Measurements from ENCODE around the gene FAM241B. TPM values are rescaled to one million over a fixed set of nuclear protein-coding genes. Genes with fewer than 3 reads are reported as not detected.

Gene FAM241B, protein sequence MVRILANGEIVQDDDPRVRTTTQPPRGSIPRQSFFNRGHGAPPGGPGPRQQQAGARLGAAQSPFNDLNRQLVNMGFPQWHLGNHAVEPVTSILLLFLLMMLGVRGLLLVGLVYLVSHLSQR
- not detected for total RNA-seq

DNA sequence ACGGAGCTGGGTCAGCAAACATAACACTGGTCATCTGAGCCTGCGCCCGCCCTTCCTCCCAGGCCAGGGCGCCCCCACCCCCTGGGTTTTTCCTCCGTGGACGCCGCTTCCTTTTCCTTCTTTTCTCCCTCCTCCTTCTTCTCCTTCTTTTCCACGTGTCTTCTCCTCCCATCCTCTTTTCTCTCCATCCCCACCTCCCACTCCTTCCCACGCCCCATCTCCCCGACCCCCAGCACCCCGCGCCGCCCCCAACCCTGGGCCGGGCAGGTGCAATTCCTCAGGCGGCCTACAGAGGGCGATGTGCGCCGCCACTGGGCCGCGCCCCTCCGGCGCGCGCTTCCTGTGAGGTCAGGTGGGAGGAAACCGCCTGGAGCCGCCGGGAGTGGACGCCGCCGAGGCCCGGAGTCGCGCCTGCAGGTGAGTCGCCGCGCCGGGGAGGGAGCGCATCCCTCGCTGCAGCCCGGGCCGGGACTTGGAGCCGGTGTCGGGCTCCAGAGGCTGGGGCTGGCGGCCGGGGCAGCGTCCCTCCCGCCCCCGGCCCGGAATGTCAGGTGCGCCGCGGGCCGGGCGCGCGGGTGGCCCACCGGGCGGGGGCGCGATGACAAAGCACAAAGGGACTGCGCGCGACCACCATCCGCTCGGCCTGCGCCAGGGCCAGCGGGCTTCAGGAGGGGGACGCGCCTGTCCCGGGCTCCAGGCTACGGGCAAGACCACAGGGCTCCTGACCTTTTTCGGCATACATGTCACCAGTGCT lies at the start of gene FAM241B:
TSS of gene FAM241B (plus strand) at position 351 of the 754 bp plus-strand sequence. CDS start 1,497 bp downstream, outside the sequence.
- no peak within 1 kb of the TSS for H3K27ac ChIP-seq (ENCODE audit: low read depth, low read length)
- H3K9ac ChIP-seq (ENCODE audit: low read depth in 1 of 3, low read length in 3 of 3): peak within 1 kb of the TSS in 2 of 3 donors; percentile 50 to 74

DNA sequence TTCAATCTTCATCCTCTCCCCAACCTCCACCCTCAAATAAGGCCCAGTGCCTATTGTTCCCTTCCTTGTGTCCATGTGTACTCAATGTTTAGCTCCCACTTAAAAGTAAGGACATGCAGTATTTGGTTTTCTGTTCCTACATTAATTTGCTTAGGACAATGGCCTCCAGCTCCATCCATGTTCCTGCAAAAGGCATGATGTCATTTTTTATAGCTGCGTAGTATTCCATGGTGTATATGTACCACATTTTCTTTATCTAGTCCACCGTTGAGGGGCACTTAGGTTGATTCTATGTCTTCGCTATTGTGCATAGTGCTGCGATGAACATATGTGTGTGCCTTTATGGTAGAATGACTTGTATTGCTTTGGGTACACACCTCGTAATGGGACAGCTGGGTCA lies 49.6 kb upstream of the FAM241B start:
- Histone ChIP-seq H3K27ac (ENCODE audit: low read depth, low read length) (no peak overlapping the region), H3K4me3 (ENCODE audit: low read length in 3 of 3) (no peak overlapping the region), H3K9ac (ENCODE audit: low read depth in 1 of 3, low read length in 3 of 3) (no peak overlapping the region), H3K36me3 (ENCODE audit: control insufficient read depth in 3 of 3, insufficient read depth in 3 of 3, low read length in 3 of 3) (no peaks in the 10 kb centered on the region), H3K27me3 (ENCODE audit: control insufficient read depth in 3 of 3, insufficient read depth in 3 of 3, low read length in 3 of 3) (peaks cover 52 to 57% (median 54%) of the 10 kb centered on the region in 3 donors), H3K4me1 (ENCODE audit: control insufficient read depth in 3 of 3, insufficient read depth in 3 of 3, low read length in 3 of 3) (no peaks in the 10 kb centered on the region), H3K9me3 (ENCODE audit: control insufficient read depth in 3 of 3, low read length in 3 of 3) (no peaks in the 10 kb centered on the region)

More for the DNA sequence above, at the start of gene FAM241B:
- Histone ChIP-seq H3K27me3 (ENCODE audit: control insufficient read depth in 3 of 3, insufficient read depth in 3 of 3, low read length in 3 of 3) (peaks cover 0 to 15% (median 13%) of the 10 kb centered on the region in 3 donors), H3K9me3 (ENCODE audit: control insufficient read depth in 3 of 3, low read length in 3 of 3) (no peaks in the 10 kb centered on the region), H3K4me1 (ENCODE audit: control insufficient read depth in 3 of 3, insufficient read depth in 3 of 3, low read length in 3 of 3) (peaks cover 4 to 12% (median 7%) of the 10 kb centered on the region in 3 donors), H3K36me3 (ENCODE audit: control insufficient read depth in 3 of 3, insufficient read depth in 3 of 3, low read length in 3 of 3) (peaks cover 0 to 4% (median 2%) of the 10 kb centered on the region in 3 donors), H3K4me3 (ENCODE audit: low read length in 3 of 3) (peak within 1 kb of the TSS in 2 of 3 donors; percentile 59 to 71)

DNA sequence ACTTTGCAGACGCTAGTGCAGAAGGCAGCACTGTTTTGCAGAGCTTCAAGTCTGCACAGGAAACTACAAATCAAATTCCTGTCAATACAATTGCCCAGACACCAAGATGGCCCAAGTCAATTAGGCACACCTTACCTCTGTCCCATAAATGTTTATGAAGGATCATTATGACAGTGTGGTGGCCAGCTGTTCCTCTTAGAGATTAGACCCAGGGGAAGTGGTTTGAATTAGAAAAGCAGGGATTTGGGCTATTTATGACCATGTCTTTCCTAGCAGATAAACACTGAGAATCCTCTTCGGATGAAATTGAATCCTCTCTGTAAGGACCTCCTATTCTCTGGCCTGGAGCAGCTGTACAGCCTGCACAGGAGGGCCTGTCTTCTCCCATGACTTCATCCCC lies 46.9 kb upstream of the FAM241B start:
- Histone ChIP-seq H3K27ac (ENCODE audit: low read depth, low read length) (no peak overlapping the region), H3K36me3 (ENCODE audit: control insufficient read depth in 3 of 3, insufficient read depth in 3 of 3, low read length in 3 of 3) (no peaks in the 10 kb centered on the region), H3K4me3 (ENCODE audit: low read length in 3 of 3) (no peak overlapping the region), H3K9me3 (ENCODE audit: control insufficient read depth in 3 of 3, low read length in 3 of 3) (no peaks in the 10 kb centered on the region), H3K4me1 (ENCODE audit: control insufficient read depth in 3 of 3, insufficient read depth in 3 of 3, low read length in 3 of 3) (no peaks in the 10 kb centered on the region), H3K27me3 (ENCODE audit: control insufficient read depth in 3 of 3, insufficient read depth in 3 of 3, low read length in 3 of 3) (peaks cover 28 to 30% (median 30%) of the 10 kb centered on the region in 3 donors), H3K9ac (ENCODE audit: low read depth in 1 of 3, low read length in 3 of 3) (no peak overlapping the region)

GRCh38 chr10:69584624-69585023 lies 45.4 kb upstream of the FAM241B start:
- Histone ChIP-seq H3K4me1 (ENCODE audit: control insufficient read depth in 3 of 3, insufficient read depth in 3 of 3, low read length in 3 of 3) (no peaks in the 10 kb centered on the region), H3K27ac (ENCODE audit: low read depth, low read length) (no peak overlapping the region), H3K9ac (ENCODE audit: low read depth in 1 of 3, low read length in 3 of 3) (no peak overlapping the region), H3K4me3 (ENCODE audit: low read length in 3 of 3) (no peak overlapping the region), H3K9me3 (ENCODE audit: control insufficient read depth in 3 of 3, low read length in 3 of 3) (no peaks in the 10 kb centered on the region), H3K36me3 (ENCODE audit: control insufficient read depth in 3 of 3, insufficient read depth in 3 of 3, low read length in 3 of 3) (no peaks in the 10 kb centered on the region), H3K27me3 (ENCODE audit: control insufficient read depth in 3 of 3, insufficient read depth in 3 of 3, low read length in 3 of 3) (peaks cover 13 to 16% (median 15%) of the 10 kb centered on the region in 3 donors)

DNA sequence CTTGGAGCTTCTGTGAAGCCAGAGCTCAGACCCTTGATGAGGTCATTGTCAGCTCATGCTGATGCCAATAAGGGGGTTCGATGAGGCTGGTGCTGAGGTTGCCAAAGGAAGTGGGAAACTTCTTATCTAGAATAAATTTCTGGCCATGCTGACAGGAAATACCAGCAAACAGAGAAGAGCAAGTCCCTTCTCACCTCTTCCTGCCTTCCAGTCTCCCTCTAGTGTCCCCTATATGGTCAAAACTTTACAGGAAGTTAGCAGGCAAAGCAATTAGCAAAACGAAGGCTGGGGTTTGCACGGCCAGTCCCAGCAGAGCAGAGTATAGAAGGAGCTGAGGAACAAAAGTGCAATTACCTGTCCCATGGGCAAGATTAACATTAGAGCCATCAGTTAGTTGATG lies 41.7 kb upstream of the FAM241B start:
- Histone ChIP-seq H3K9me3 (ENCODE audit: control insufficient read depth in 3 of 3, low read length in 3 of 3) (no peaks in the 10 kb centered on the region), H3K36me3 (ENCODE audit: control insufficient read depth in 3 of 3, insufficient read depth in 3 of 3, low read length in 3 of 3) (no peaks in the 10 kb centered on the region), H3K27ac (ENCODE audit: low read depth, low read length) (no peak overlapping the region), H3K9ac (ENCODE audit: low read depth in 1 of 3, low read length in 3 of 3) (no peak overlapping the region), H3K4me3 (ENCODE audit: low read length in 3 of 3) (no peak overlapping the region), H3K4me1 (ENCODE audit: control insufficient read depth in 3 of 3, insufficient read depth in 3 of 3, low read length in 3 of 3) (no peaks in the 10 kb centered on the region), H3K27me3 (ENCODE audit: control insufficient read depth in 3 of 3, insufficient read depth in 3 of 3, low read length in 3 of 3) (no peaks in the 10 kb centered on the region)

GRCh38 chr10:69600761-69601330 lies 29.2 kb upstream of the FAM241B start:
- Histone ChIP-seq H3K27ac (ENCODE audit: low read depth, low read length) (no peak overlapping the region), H3K4me3 (ENCODE audit: low read length in 3 of 3) (no peak overlapping the region), H3K9ac (ENCODE audit: low read depth in 1 of 3, low read length in 3 of 3) (no peak overlapping the region), H3K9me3 (ENCODE audit: control insufficient read depth in 3 of 3, low read length in 3 of 3) (peaks cover 0 to 3% (median 2%) of the 10 kb centered on the region in 3 donors), H3K36me3 (ENCODE audit: control insufficient read depth in 3 of 3, insufficient read depth in 3 of 3, low read length in 3 of 3) (no peaks in the 10 kb centered on the region), H3K4me1 (ENCODE audit: control insufficient read depth in 3 of 3, insufficient read depth in 3 of 3, low read length in 3 of 3) (no peaks in the 10 kb centered on the region), H3K27me3 (ENCODE audit: control insufficient read depth in 3 of 3, insufficient read depth in 3 of 3, low read length in 3 of 3) (peaks cover 13 to 18% (median 17%) of the 10 kb centered on the region in 3 donors)

- no peak overlapping the region for H3K27ac ChIP-seq (ENCODE audit: low read depth, low read length)
- H3K4me1 ChIP-seq (ENCODE audit: control insufficient read depth in 3 of 3, insufficient read depth in 3 of 3, low read length in 3 of 3): no peaks in the 10 kb centered on the region
- peaks cover 0 to 3% (median 1%) of the 10 kb centered on the region in 3 donors for H3K27me3 ChIP-seq (ENCODE audit: control insufficient read depth in 3 of 3, insufficient read depth in 3 of 3, low read length in 3 of 3)
- H3K9me3 ChIP-seq (ENCODE audit: control insufficient read depth in 3 of 3, low read length in 3 of 3): peaks cover 0 to 7% (median 0%) of the 10 kb centered on the region in 3 donors
- H3K36me3 ChIP-seq (ENCODE audit: control insufficient read depth in 3 of 3, insufficient read depth in 3 of 3, low read length in 3 of 3): no peaks in the 10 kb centered on the region
- H3K9ac ChIP-seq (ENCODE audit: low read depth in 1 of 3, low read length in 3 of 3): no peak overlapping the region
- no peak overlapping the region for H3K4me3 ChIP-seq (ENCODE audit: low read length in 3 of 3)
These were observed 21.0 kb upstream of the FAM241B start for GRCh38 chr10:69609077-69609476.

- H3K9me3 ChIP-seq (ENCODE audit: control insufficient read depth in 3 of 3, low read length in 3 of 3): peaks cover 0 to 7% (median 3%) of the 10 kb centered on the region in 3 donors
- H3K36me3 ChIP-seq (ENCODE audit: control insufficient read depth in 3 of 3, insufficient read depth in 3 of 3, low read length in 3 of 3): no peaks in the 10 kb centered on the region
- no peaks in the 10 kb centered on the region for H3K4me1 ChIP-seq (ENCODE audit: control insufficient read depth in 3 of 3, insufficient read depth in 3 of 3, low read length in 3 of 3)
- H3K9ac ChIP-seq (ENCODE audit: low read depth in 1 of 3, low read length in 3 of 3): no peak overlapping the region
- no peak overlapping the region for H3K27ac ChIP-seq (ENCODE audit: low read depth, low read length)
- no peaks in the 10 kb centered on the region for H3K27me3 ChIP-seq (ENCODE audit: control insufficient read depth in 3 of 3, insufficient read depth in 3 of 3, low read length in 3 of 3)
- no peak overlapping the region for H3K4me3 ChIP-seq (ENCODE audit: low read length in 3 of 3)
These were observed 17.3 kb upstream of the FAM241B start for GRCh38 chr10:69612760-69613159.

- Histone ChIP-seq H3K4me1 (ENCODE audit: control insufficient read depth in 3 of 3, insufficient read depth in 3 of 3, low read length in 3 of 3) (no peaks in the 10 kb centered on the region), H3K4me3 (ENCODE audit: low read length in 3 of 3) (no peak overlapping the region), H3K36me3 (ENCODE audit: control insufficient read depth in 3 of 3, insufficient read depth in 3 of 3, low read length in 3 of 3) (no peaks in the 10 kb centered on the region), H3K9ac (ENCODE audit: low read depth in 1 of 3, low read length in 3 of 3) (no peak overlapping the region), H3K9me3 (ENCODE audit: control insufficient read depth in 3 of 3, low read length in 3 of 3) (peaks cover 0 to 6% (median 3%) of the 10 kb centered on the region in 3 donors), H3K27ac (ENCODE audit: low read depth, low read length) (no peak overlapping the region), H3K27me3 (ENCODE audit: control insufficient read depth in 3 of 3, insufficient read depth in 3 of 3, low read length in 3 of 3) (peaks cover 0 to 5% (median 0%) of the 10 kb centered on the region in 3 donors)
These were observed 15.9 kb upstream of the FAM241B start for GRCh38 chr10:69614130-69614529.

GRCh38 chr10:69616358-69616757 lies 13.7 kb upstream of the FAM241B start:
- Histone ChIP-seq H3K9ac (ENCODE audit: low read depth in 1 of 3, low read length in 3 of 3) (no peak overlapping the region), H3K4me1 (ENCODE audit: control insufficient read depth in 3 of 3, insufficient read depth in 3 of 3, low read length in 3 of 3) (no peaks in the 10 kb centered on the region), H3K36me3 (ENCODE audit: control insufficient read depth in 3 of 3, insufficient read depth in 3 of 3, low read length in 3 of 3) (no peaks in the 10 kb centered on the region), H3K27ac (ENCODE audit: low read depth, low read length) (no peak overlapping the region), H3K4me3 (ENCODE audit: low read length in 3 of 3) (no peak overlapping the region), H3K27me3 (ENCODE audit: control insufficient read depth in 3 of 3, insufficient read depth in 3 of 3, low read length in 3 of 3) (peaks cover 2 to 5% (median 3%) of the 10 kb centered on the region in 3 donors), H3K9me3 (ENCODE audit: control insufficient read depth in 3 of 3, low read length in 3 of 3) (peaks cover 0 to 3% (median 0%) of the 10 kb centered on the region in 3 donors)

Data from skeletal muscle tissue (tissue), 4 donors.